Neural cell (in vitro differentiated cells): ENCODE data around the gene RAMP3. TPM values are rescaled to one million over a fixed set of nuclear protein-coding genes. Genes with fewer than 3 reads are reported as not detected.

Experiments
- H2AFZ ChIP-seq: fragments of 200-600, 300-800 bp; sonication (generic), shearing (Covaris generic); 2 replicates; pipeline ENCODE4 v1.6.0; 2014; ENCODE audit warnings: low read depth, mild to moderate bottlenecking, antibody characterized with exemption, low read length, moderate library complexity
- H3F3A ChIP-seq: fragments of 200-600 bp; shearing (Covaris generic); 2 replicates; pipeline ENCODE4 v1.6.1; 2016; ENCODE audit warnings: mild to moderate bottlenecking, moderate library complexity, mixed read lengths, antibody characterized with exemption, low read length; ENCODE audit not compliant: insufficient read depth, poor library complexity, severe bottlenecking
- H3K27ac ChIP-seq: fragments of 200-600, 300-800 bp; sonication (generic), shearing (Covaris generic); 2 replicates; pipeline ENCODE4 v1.5.1; 2014; ENCODE audit warnings: mild to moderate bottlenecking, low read length, moderate library complexity
- H3K27me3 ChIP-seq: fragments of 300-800, 200-600 bp; sonication (generic), shearing (Covaris generic); 2 replicates; pipeline ENCODE4 v1.6.0; 2014; ENCODE audit warnings: mild to moderate bottlenecking, low read depth, low read length, moderate library complexity; ENCODE audit not compliant: insufficient read depth
- H3K36me3 ChIP-seq: fragments of 300-800, 200-600 bp; sonication (generic), shearing (Covaris generic); 2 replicates; pipeline ENCODE4 v1.5.1; 2014; ENCODE audit warnings: mild to moderate bottlenecking, antibody characterized with exemption, low read length, moderate library complexity; ENCODE audit not compliant: insufficient read depth
- H3K4me2 ChIP-seq: fragments of 300-800, 200-600 bp; sonication (generic), shearing (Covaris generic); 2 replicates; pipeline ENCODE4 v1.6.0; 2014; ENCODE audit warnings: mild to moderate bottlenecking, low read length
- H3K4me3 ChIP-seq: fragments of 300-800, 200-600 bp; sonication (generic), shearing (Covaris generic); 2 replicates; pipeline ENCODE4 v1.5.1; 2014; ENCODE audit warnings: mild to moderate bottlenecking, low read length, moderate library complexity
- H3K79me2 ChIP-seq: fragments of 200-600 bp; shearing (Covaris generic); replicated peaks from 2 replicates; pipeline ENCODE4 v1.6.0; 2014; ENCODE audit warnings: mild to moderate bottlenecking, low read length, moderate library complexity; ENCODE audit not compliant: insufficient read depth
- H3K9ac ChIP-seq: fragments of 300-800, 200-600 bp; sonication (generic), shearing (Covaris generic); 2 replicates; pipeline ENCODE4 v1.6.1; 2016; ENCODE audit warnings: mild to moderate bottlenecking, low read length, mixed read lengths
- H3K9me2 ChIP-seq: fragments of 200-600 bp; shearing (Covaris generic); 2 replicates; pipeline ENCODE4 v1.6.1; 2016; ENCODE audit warnings: mild to moderate bottlenecking, low read length, mixed read lengths; ENCODE audit not compliant: insufficient read depth
- H3K9me3 ChIP-seq: fragments of 200-600, 300-800 bp; sonication (generic), shearing (Covaris generic); 2 replicates; pipeline ENCODE4 v1.6.1; 2016; ENCODE audit warnings: mild to moderate bottlenecking, mixed run types, low read length, moderate library complexity, mixed read lengths
- H4K20me1 ChIP-seq: fragments of 200-600 bp; shearing (Covaris generic); 2 replicates; pipeline ENCODE4 v1.6.1; 2016; ENCODE audit warnings: mild to moderate bottlenecking, mixed run types; ENCODE audit not compliant: insufficient read depth
- CTCF ChIP-seq: fragments of 450-650 bp; IDR thresholded peaks from 2 replicates; pipeline ENCODE4 v1.5.1; 2014; ENCODE audit warnings: antibody characterized with exemption, mild to moderate bottlenecking, moderate library complexity; ENCODE audit not compliant: poor library complexity, severe bottlenecking
- EP300 ChIP-seq: fragments of 450-650 bp; conservative IDR thresholded peaks from 2 replicates; pipeline ENCODE4 v1.6.1; 2014; ENCODE audit warnings: antibody characterized with exemption, mild to moderate bottlenecking, moderate library complexity; ENCODE audit not compliant: poor library complexity, severe bottlenecking
- EZH2 ChIP-seq: fragments of 200-600, 300-800 bp; shearing (Covaris generic), sonication (generic); IDR thresholded peaks from 2 replicates; pipeline ENCODE4 v1.6.1; 2014; ENCODE audit warnings: antibody characterized with exemption, low read length, borderline replicate concordance, mild to moderate bottlenecking; ENCODE audit not compliant: insufficient read depth, poor library complexity, severe bottlenecking
- MXI1 ChIP-seq: fragments of 450-650 bp; conservative IDR thresholded peaks from 2 replicates; pipeline ENCODE4 v1.6.1; 2014; ENCODE audit warnings: antibody characterized with exemption, mild to moderate bottlenecking; ENCODE audit not compliant: poor library complexity, severe bottlenecking
- POLR2AphosphoS5 ChIP-seq: IDR thresholded peaks from 2 replicates; pipeline ENCODE4 v1.6.1; 2012
- RAD21 ChIP-seq: fragments of 450-650 bp; conservative IDR thresholded peaks from 2 replicates; pipeline ENCODE4 v1.6.1; 2014; ENCODE audit warnings: antibody characterized with exemption, mild to moderate bottlenecking, moderate library complexity
- REST ChIP-seq: IDR thresholded peaks from 2 replicates; pipeline ENCODE4 v1.6.1; 2012; ENCODE audit warnings: borderline replicate concordance
- SMC3 ChIP-seq: fragments of 450-650 bp; conservative IDR thresholded peaks from 2 replicates; pipeline ENCODE4 v1.6.1; 2014; ENCODE audit warnings: antibody characterized with exemption, mild to moderate bottlenecking, moderate library complexity; ENCODE audit not compliant: poor library complexity
- TAF1 ChIP-seq: IDR thresholded peaks from 2 replicates; pipeline ENCODE4 v1.6.1; 2012; ENCODE audit warnings: low read depth
- polyA plus RNA-seq: library from polyadenylated mRNA; depleted of rRNA; stranded (reverse); fragments of >200 nt; gene quantifications from 2 replicates; pipeline ENCODE4 v1.2.3, GENCODE V29; 2014

RAMP3 gene
- polyA plus RNA-seq, 1 donor from 2014 or later, result not detected

- H3K9ac ChIP-seq, result peak within 1 kb of the TSS; percentile 76
- H3K4me2 ChIP-seq, result peak within 1 kb of the TSS; percentile 70
- no peaks in the 10 kb centered on the region for H3K9me2 ChIP-seq
- no peaks in the 10 kb centered on the region for H3K9me3 ChIP-seq
- H3K36me3 ChIP-seq, result peaks cover 7% of the 10 kb centered on the region
- H3K27ac ChIP-seq, result peak within 1 kb of the TSS; percentile 96
- TF ChIP-seq REST (peak; percentile 88), CTCF (peak; percentile 82), SMC3 (peak; percentile 76), MXI1 (peak; percentile 99), RAD21 (peak; percentile 75), POLR2AphosphoS5 (peak; percentile 99), EP300 (peak; percentile 81), EZH2 (no peak), TAF1 (peak; percentile 87)
- peak within 1 kb of the TSS; percentile 46 for H2AFZ ChIP-seq
- H3K79me2 ChIP-seq, result peaks cover 32% of the 10 kb centered on the region
- H3F3A ChIP-seq, result no peaks in the 10 kb centered on the region
- H3K4me3 ChIP-seq, result peak within 1 kb of the TSS; percentile 99
- H3K27me3 ChIP-seq, result no peaks in the 10 kb centered on the region
- no peaks in the 10 kb centered on the region for H4K20me1 ChIP-seq
Measured at GRCh38 chr7:45111298-45112223, 46.0 kb upstream of the RAMP3 start, which contains the start of gene TBRG4. TBRG4 (minus strand) TSS chr7:45111697; CDS start chr7:45109237, 2,460 bp downstream.

GRCh38 chr7:45112648-45113047 is 44.9 kb upstream of the RAMP3 start:
- no peaks in the 10 kb centered on the region for H3F3A ChIP-seq
- no peaks in the 10 kb centered on the region for H3K9me3 ChIP-seq
- H3K9ac ChIP-seq, result peak overlapping the region; percentile 76
- TF ChIP-seq RAD21 (no peak), EP300 (no peak), TAF1 (no peak), REST (no peak), EZH2 (no peak), MXI1 (no peak), POLR2AphosphoS5 (no peak), SMC3 (no peak), CTCF (no peak)
- H3K9me2 ChIP-seq, result no peaks in the 10 kb centered on the region
- peak overlapping the region; percentile 99 for H3K4me3 ChIP-seq
- H3K4me2 ChIP-seq, result peak overlapping the region; percentile 26
- peaks cover 7% of the 10 kb centered on the region for H3K36me3 ChIP-seq
- no peaks in the 10 kb centered on the region for H3K27me3 ChIP-seq
- H3K27ac ChIP-seq, result peak overlapping the region; percentile 96
- H2AFZ ChIP-seq, result no peak overlapping the region
- no peaks in the 10 kb centered on the region for H4K20me1 ChIP-seq
- H3K79me2 ChIP-seq, result peaks cover 22% of the 10 kb centered on the region
